GM19043 (cell line): ENCODE data around the gene MSTN.

Experiments
- ATAC-seq: cut with Tn5 transposase; IDR thresholded peaks from one replicate; pipeline ENCODE4 v1.9.1; 2021; ENCODE audit warnings: low read depth; ENCODE audit not compliant: unreplicated experiment

Gene MSTN

DNA sequence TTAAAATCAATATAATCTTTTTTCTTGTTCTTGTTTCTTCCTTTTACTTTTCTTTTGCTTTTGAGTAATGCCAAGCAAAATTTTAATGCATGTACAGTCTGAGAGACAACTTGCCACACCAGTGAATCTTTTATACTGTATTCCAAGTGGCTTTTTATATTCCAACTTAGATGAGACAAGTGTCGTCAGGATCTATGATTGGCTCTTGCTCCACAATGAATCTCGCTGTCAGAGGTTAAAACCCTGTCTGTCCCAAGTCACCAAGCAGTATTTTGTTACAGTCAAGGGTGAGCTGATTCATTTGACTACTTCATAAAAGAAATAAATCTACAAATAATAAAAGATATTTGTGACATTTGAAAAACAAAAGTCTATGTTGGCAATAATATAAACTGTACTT, at the start of gene MSTN:
Gene MSTN, minus strand, starts transcription at position 129 of the 400 bp plus-strand sequence. CDS start 133 bp downstream, outside the sequence.
- ATAC-seq: no peak

DNA sequence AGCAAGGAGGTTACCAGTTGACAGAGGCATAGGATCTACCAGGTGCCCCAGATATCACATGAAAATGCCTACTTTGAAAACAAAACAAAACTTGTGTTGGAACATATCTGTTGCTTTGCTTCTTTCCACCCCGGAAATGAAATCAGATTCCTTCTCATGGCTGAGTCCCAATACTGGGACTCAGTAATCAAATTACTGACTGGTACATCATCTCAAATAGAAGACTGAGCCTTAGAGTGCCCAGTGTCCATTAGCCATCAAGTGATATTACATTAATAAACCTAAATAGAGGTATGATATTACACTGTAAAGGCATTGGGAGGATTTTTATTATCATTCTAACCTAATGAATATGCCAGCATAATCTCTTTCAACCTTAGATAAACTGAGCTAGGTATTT, 48.6 kb upstream of the MSTN start:
- no peak for ATAC-seq

DNA sequence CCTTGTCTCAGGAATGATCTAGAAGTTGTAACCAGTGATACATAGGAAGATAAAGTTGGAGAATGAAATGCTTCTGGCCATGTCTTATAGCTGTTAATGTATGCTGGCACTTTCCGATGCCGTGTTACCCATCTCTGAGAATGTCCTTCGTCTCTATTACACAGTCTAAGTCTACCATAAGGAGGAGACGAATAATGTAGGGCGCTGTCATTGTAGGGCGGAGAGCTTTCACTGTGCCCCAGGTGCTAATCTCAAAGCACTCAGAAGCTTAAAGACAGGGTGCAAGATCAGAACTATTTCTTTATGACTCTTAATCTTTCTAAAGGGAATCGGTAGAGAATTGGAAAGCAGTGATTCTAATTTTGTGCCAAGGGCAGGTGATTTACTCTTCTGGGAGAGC, 48.2 kb upstream of the MSTN start:
- ATAC-seq: no peak

DNA sequence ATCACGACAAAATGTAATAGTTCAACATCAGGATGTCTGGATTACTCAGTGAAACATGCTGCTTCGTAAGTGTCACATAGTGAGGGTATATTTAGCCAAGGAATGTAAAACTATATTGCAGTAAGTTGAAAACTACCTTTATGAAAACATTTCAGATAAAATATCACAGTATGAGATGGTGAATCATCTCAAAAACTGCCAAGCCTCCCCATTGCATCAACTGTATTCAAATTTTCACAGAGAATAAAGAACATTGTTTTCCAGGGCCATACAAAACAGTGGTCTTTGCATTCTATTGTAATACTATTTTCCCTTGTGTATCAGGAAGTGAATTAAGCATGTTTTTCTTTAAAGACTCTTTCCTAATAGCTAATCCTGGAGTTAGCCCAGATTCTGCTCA, 47.6 kb upstream of the MSTN start:
- ATAC-seq: no peak

DNA sequence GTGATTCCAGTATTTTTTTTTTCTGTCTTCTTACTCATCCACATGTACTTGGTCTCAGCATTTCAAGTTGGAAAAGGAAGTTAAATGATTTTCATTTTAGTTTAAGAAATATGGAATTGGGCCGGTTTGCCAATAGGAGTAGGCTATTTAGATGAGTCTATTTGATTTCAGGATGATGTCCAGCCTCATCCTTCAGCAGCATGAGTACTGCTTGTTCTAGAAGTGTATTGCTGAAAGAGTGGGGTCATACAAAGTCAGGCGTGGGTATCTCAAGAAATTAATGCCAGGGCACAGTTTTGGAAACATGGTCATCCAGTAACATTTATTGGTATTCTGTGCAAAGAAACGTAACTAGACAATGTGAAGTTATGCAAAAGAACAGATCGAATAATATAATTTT, 44.9 kb upstream of the MSTN start:
- ATAC-seq: no peak

DNA sequence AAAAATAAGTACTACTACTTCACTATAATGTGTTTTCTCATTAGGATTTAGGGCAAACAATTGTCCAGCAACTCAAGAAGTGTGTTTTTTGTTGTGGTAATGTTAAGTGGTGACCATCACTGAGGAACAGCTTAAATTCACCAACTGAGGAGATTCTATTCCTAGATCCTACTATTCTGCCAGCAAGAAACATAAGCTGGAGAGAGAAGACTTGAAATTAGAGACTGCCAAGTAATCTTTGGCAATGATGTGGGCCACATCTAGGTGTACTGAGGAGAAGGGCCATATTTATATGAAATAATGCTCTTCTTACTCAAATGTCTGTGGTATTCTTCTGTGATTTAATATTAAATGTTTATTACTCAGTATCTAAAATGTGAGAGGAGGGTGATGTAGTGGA, 44.3 kb upstream of the MSTN start:
- no peak for ATAC-seq

DNA sequence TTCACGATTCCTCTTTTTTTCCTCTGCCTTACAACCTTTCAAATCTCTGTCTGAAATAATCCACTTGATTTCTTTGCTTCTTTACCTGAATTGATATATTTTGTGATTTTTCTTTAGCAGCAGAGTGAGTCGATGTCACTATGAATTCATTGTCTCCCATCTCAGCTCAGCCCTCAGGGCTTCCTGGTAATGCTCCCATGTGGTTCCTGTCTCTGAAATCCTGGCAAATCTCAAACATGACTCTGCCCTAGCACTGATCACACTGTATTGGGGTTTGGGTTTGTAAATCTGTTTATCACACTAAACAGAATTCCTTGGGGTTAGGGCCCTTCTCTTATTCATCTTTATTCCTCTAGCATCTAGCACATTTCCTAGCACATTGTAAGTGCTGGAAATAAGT, 43.0 kb upstream of the MSTN start:
- ATAC-seq: no peak

DNA sequence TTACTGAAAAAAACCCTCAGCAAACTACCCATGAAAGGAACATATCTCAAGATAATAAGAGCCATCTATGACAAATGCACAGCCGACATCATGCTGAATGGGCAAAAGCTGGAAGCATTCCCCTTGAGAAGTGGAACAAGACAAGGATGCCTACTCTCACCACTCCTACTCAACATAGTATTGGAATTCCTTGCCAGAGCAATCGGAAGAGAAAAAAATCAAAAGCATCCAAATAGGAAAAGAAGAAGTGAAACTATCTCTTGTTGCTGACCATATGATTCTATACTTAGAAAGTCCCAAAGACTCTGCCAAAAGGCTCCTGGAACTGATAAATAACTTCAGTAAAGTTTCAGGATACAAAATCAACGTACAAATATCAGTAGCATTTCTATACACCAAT, 40.6 kb upstream of the MSTN start:
- no peak for ATAC-seq

DNA sequence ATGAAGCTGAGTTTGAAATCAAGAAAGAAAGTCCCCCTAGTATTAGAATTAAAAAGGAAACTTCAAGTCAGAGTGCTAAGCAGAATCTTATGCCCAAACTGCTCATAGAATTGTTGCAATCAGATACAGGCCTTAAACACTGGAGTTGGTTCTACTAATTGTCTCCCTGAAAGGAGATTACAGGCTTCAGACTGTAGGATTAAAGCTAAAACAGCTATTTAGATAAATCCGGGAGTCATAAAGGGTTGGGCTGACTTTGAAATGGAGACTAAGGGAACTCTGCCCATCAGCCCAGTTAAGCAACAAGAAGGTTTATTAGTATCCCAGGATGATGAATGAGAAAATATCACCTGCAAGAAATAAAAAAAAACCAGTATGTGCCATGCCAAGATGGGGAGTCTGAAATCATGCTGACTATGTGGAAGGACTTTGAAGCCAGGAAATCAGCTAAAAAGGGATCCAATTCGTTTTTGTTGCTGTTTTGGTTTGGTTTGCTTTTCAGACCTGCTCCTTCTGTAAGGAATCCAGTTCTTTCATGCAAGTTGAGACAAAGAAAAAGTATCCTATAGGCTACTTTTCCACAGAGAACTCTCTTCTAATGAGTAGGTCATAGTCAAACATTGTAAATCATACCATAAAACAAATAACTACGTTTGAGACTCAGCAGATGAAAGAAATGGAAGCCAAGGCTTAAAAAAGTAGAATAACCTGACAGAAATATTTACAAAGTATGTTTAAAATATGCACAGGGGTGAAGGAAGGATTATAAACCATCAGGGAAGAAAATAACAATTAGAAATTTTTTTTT, 37.6 kb upstream of the MSTN start:
- ATAC-seq: no peak

DNA sequence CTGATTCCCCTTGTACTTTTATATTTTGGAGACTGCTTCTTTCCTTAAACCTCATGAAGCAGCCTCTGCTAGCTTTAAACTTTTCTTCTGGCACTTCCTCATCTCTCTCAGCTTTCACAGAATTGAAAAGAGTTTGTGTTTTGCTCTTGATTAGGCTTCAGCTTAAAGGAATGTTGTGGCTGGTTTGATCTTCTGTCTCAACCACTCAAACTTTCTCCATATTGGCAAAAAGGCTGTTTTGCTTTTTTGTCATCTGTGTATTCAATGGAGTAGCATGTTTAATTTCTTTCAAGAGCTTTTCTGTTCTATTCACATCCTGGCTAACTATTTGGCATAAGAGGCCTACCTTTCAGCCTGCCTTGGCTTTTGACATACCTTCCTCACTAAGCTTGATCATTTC, 36.3 kb upstream of the MSTN start:
- no peak for ATAC-seq

DNA sequence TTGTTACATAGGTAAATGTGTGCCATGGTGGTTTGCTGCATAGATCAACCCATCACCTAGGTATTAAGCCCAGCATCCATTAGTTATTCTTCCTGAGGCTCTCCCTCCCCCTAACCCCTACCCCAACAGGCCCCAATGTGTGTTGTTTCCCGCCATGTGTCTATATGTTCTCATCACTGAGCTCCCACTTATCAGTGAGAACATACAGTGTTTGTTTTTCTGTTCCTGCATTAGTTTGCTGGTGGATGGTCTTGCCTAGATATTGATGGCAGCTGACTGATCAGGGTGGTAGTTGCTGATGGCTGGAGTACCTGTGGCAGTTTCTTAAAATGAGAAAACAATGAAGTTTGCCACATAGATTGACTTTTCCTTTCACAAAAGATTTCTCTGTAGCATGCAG, 34.6 kb upstream of the MSTN start:
- no peak for ATAC-seq

DNA sequence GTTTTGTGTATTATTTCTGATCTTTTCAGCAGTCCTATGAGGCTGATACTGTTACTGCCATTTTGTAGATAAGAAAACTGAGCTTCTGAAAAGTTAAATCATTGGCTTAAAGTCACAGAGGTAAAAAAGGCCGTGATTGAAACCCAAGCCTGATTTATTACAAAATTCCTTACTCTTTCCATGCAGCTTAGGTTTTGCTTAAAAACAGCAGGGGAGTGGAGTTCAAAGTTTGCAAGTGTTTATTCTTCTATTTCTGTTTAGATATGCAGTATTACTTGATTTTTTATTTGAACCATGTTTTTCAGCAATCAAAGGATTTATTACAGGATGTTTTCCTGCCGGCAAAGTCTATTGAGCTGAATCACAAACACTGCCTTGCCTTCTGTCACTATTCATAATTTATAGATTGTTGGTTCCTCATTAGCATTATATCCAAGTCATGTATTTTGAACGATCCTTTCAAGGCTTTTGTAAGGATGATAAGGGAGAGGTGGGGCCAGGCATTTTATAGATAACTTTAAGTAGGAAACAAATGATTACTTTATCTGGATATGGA, 31.9 kb upstream of the MSTN start:
- ATAC-seq: no peak

DNA sequence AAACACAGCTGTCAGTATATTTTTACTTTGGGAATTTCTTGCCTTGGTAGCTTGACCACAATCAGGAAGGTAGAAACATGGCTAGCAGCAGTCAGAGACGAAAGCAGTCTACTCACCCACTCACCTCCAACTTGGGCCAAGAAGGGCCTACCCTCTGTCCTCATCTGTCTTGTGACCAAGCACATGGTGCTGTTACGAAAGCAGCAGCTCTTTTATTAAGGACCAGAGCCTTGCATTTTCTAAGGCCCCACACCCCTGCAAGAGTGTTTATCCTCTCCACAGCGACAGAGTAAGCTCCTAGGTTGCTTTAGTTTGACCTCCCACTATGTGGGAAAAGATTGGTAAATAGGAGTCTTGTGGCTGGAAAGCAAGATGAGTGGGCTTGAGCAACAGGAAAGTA, 31.3 kb upstream of the MSTN start:
- no peak for ATAC-seq

DNA sequence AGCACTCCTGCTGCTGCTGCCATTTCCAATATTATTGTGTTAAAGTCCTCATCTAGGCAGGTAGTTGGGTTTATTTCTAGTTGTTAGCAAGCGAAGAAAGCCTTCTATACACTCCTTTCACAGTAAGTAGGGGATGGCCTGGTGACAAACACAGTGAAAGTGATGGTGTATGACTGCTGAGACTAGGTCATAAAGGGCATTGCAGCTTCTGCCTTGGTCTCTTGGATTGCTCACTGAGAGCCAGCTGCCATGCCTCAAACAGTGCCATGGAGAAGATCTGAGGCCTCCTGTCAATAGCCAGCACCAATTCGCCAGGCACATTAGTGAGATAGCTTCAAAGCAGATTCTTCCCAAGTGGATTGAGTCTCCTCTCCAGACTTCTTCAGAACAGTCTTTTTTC, 27.6 kb upstream of the MSTN start:
- ATAC-seq: no peak

DNA sequence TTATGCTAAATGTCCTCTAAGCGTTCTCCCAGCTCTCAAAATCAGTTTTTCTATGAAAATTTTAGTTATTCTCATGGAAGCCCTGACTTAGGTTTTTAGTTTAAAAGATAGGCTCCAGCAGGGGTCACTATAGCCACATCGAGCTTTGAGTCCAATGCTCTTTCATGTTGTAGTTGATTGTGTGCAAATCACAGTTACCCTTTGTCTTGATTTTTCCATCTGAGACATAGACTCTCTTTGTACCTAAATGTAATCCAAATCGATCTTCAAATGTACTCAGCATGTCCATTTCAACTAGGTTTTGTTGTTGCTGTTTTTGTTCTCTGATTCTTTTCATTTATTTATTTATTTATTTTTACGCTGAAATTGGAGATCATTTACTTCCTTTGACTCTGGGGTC, 26.4 kb upstream of the MSTN start:
- peak; percentile 68 for ATAC-seq

DNA sequence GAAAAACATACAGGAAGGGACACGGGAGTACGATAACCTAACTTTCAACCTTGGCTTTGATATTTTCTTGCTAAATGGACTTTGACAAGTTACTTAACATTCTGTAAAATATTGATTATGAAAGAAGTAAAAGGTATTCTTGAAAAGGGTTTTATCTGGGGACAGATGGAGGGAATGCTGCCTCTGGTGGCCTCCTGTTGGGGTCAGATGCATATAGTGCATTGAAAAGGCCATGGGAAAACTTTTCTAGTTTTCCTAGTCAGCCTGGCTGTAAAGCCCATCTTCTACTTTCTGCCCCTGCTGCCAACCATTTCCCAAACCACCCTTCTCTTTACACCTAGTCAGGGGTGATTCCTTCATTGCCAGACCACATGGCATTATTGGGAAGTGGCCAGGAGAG, 22.2 kb upstream of the MSTN start:
- no peak for ATAC-seq

DNA sequence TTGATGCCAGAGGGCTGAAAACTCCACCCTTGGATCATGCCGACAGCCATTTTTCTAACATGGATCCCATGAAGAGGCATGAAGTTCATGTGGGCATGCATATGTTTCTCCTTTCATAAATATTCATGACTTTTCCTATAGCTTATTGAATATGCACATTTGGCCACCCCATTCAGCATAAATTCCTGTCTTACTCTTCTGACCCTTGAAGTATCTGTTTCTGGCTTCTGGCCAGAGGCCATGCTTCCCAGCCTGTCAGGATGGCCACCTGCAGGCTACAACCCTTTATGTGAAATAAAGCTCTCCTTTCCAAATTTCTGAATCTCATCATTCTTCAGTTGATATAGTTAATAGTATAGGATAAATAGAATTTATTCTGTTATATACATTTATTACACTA, 19.6 kb upstream of the MSTN start:
- no peak for ATAC-seq

DNA sequence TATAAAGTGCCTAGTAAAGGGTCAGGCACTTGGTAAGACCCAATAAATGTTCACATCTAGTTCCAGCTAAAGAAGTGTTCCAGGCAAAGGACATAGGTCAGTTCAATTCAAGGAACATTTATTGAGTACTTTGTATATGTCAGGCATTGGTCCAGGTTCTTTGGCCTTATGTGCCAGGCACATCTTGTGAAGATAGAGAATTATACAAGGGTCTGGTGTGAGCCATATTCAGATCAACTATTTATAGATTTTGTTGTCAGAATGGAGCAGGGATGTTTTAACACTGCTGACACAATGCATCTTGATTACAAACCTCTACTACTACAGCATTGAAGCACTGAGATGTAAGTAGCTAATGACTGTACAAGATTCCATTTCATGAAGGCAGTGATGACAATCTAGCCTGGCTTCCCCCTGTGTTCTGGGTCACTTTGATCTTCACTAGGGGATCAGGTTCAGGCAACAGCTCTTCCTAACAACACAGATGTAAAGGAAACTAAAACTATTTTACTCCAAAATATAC, 18.1 kb upstream of the MSTN start:
- ATAC-seq: no peak

DNA sequence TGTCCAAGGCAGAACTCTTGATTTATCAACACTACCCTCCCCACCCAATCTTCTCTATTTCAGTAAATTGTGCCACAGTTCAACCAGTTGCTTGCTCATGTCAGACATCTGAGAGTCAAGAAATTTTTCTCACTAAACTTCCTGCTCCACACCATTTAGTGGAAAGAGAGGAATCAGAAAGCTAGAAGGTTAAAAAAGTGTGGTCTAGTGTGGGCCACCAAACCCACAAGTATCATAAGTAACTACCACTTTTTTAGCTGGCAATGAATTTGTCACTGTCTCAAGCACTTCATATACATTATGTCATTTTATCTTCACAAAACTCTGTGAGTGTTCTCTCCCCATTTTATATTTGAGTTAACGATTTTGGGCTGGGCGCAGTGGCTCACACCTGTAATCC, 16.6 kb upstream of the MSTN start:
- ATAC-seq: no peak

DNA sequence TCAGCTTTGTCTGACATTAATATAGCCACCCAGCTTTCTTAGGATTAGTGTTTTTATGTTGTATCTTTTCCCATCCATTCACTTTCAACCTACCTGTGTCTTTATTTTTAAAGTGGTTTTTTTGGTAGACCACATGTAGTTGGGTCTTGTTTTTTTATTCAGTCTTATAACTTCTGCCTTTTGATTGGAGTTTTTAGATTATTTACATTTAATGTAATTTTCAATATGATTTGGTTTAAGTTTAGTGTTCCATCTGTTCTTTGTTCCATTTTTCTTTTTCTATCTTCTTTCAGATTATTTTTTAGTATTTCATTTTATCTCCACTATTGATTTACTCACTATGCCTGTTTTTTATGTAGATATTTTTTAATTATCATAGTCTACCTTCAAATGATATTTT, 13.1 kb upstream of the MSTN start:
- no peak for ATAC-seq

DNA sequence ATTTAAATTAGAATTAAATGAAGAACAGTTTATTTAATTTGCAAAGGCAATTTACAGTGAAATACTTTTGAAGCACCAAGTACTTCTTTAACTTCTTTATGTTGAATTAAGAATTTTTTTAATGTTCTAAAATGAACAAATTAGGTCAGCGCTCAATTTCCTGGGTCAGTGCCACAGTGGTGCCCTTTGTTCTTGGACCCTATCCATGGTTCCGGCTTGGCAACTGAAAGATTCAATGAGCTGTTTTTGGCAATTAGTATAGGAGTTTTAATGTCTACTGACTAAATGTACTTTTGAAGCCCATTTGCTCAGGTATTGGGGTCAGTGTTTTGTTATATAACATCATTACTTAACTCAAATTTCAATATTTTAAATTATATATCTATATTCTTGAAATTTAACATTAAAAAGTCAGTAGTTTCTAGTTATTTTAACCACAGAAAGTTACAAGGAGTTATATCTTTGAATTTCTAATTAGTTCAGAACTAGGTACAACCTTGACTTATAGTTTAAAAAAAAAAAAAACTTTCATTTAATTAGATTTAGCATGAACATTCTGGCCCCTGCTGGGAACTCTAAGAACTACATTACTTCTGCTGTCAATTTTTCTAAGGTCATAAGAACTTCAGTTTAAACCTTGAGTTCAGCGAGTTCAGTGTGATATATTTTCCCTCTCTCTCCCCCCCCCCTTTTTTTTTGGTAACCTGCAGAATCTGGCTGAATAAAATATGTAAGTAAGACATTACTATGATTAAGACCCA, 7.6 kb upstream of the MSTN start:
- ATAC-seq: no peak

DNA sequence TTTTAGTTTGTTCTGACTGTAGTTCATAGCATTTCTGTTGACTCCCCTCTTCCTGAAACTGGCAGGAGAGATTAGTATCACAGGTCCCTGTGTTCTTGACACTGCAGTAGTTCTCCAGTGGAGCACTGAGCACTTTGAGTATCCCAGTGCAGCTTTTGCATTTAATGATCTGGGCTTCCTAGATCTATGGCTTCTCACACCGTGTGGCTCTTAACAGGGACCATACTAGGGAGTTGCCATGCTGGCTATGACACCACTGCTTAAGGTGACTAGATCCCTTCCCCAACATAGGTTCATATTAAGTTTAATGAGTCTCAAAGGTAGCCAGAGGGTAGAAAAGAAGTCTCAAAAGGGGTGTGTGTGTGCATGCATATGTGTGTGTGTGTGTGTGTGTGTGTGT, 6.2 kb upstream of the MSTN start:
- ATAC-seq: no peak
